Measurements from ENCODE around the gene TSHR. TPM values are rescaled to one million over a fixed set of nuclear protein-coding genes. Genes with fewer than 3 reads are reported as not detected.

TSHR gene
- total RNA-seq, 1 donor from 2014 or later, result not detected

GRCh38 chr14:80930836-80931389 is 24.5 kb upstream of the TSHR start:
- H3K4me1 Mint-ChIP-seq, result peaks cover 24% of the 10 kb centered on the region
- H3K36me3 Mint-ChIP-seq (ENCODE audit: low read depth), result peaks cover 10% of the 10 kb centered on the region
- POLR2A ChIA-PET, result interaction anchor here (1.5 to 2.0 kb wide), 3 partner anchors 11 to 290 kb away, joined by 6 to 15 read pairs (median 6); partner anchors contain the start of genes CEP128 and GTF2A1

GRCh38 chr14:80933282-80933681 is 22.1 kb upstream of the TSHR start:
- intact Hi-C loops (cut with micrococcal nuclease), result no loop called here
- POLR2A ChIA-PET, result no interaction called here
- H3K9me3 Mint-ChIP-seq, result peaks cover 6% of the 10 kb centered on the region
- no peak overlapping the region for H3K4me3 Mint-ChIP-seq
- ATAC-seq (ENCODE audit: low read depth), result no peak
- H3K36me3 Mint-ChIP-seq (ENCODE audit: low read depth), result peaks cover 7% of the 10 kb centered on the region
- peaks cover 24% of the 10 kb centered on the region for H3K4me1 Mint-ChIP-seq
- CTCF ChIA-PET, result no interaction called here
- no peak overlapping the region for H3K27ac Mint-ChIP-seq
- H3K27me3 Mint-ChIP-seq, result no peaks in the 10 kb centered on the region
- DNase-seq, result no peak
- no peak for TF ChIP-seq CTCF (IDR thresholded peaks at IDR 0.05)

More at GRCh38 chr14:80930836-80931389, 24.5 kb upstream of the TSHR start:
- no peak for TF ChIP-seq CTCF (IDR thresholded peaks at IDR 0.05)
- CTCF ChIA-PET, result interaction anchor here (1.0 to 1.3 kb wide), 2 partner anchors 56 to 280 kb away, joined by 3 read pairs; no protein-coding TSS in a partner anchor
- ATAC-seq (ENCODE audit: low read depth) (peak; percentile 97), DNase-seq (no peak)
- Mint-ChIP-seq H3K4me3 (peak overlapping the region; percentile 66), H3K27ac (peak overlapping the region; percentile 79), H3K9me3 (peaks cover 9% of the 10 kb centered on the region), H3K27me3 (no peaks in the 10 kb centered on the region)
- intact Hi-C loops (cut with micrococcal nuclease), result loop anchor here (1.0 kb wide), 2 partner anchors 10 to 28 kb away; partner anchors contain the start of gene CEP128

- DNase-seq (no peak), ATAC-seq (ENCODE audit: low read depth) (no peak)
- POLR2A ChIA-PET, result no interaction called here
- TF ChIP-seq CTCF (IDR thresholded peaks at IDR 0.05), result no peak
- Mint-ChIP-seq H3K9me3 (peaks cover 3% of the 10 kb centered on the region), H3K4me3 (no peak overlapping the region), H3K27me3 (no peaks in the 10 kb centered on the region), H3K4me1 (peaks cover 24% of the 10 kb centered on the region), H3K36me3 (ENCODE audit: low read depth) (peaks cover 3% of the 10 kb centered on the region), H3K27ac (no peak overlapping the region)
- intact Hi-C loops (cut with micrococcal nuclease), result no loop called here
- CTCF ChIA-PET, result interaction anchor here (0.9 kb wide), 1 partner anchor 281 kb away, joined by 4 read pairs; no protein-coding TSS in a partner anchor
Measured at GRCh38 chr14:80933686-80934085, 21.7 kb upstream of the TSHR start.

- Mint-ChIP-seq H3K27ac (no peak overlapping the region), H3K4me1 (peaks cover 22% of the 10 kb centered on the region), H3K9me3 (no peaks in the 10 kb centered on the region), H3K4me3 (peak overlapping the region; percentile 19), H3K27me3 (no peaks in the 10 kb centered on the region), H3K36me3 (ENCODE audit: low read depth) (peaks cover 1% of the 10 kb centered on the region)
- CTCF ChIA-PET, result no interaction called here
- intact Hi-C loops (cut with micrococcal nuclease), result no loop called here
- TF ChIP-seq CTCF (IDR thresholded peaks at IDR 0.05), result no peak
- POLR2A ChIA-PET, result interaction anchor here (3.1 kb wide), 1 partner anchor 279 kb away, joined by 16 read pairs; no protein-coding TSS in a partner anchor
- DNase-seq (no peak), ATAC-seq (ENCODE audit: low read depth) (no peak)
Measured at GRCh38 chr14:80940146-80940545, 15.3 kb upstream of the TSHR start.
